ENCODE data around the gene SEMA3E.

DNA sequence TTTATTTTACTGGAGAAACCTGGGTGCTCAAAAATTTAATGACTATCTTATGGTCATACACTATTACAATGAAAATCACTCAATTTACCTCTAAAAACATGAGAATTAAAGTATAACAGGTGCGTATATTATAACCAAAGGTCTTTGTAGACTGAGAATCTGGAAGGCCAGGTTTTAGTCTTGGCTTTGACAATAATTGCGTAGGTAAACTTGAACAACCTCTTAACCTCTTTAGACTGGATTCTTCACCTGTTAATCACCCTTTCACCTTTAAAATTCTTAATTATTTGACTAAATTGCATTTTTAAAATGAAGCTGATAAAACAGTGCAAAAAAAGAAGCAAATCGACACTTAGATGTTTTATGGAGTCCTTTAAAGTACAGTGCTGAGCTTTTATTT, 156.1 kb downstream of the SEMA3E start:
- TF ChIP-seq, protein P1, sequence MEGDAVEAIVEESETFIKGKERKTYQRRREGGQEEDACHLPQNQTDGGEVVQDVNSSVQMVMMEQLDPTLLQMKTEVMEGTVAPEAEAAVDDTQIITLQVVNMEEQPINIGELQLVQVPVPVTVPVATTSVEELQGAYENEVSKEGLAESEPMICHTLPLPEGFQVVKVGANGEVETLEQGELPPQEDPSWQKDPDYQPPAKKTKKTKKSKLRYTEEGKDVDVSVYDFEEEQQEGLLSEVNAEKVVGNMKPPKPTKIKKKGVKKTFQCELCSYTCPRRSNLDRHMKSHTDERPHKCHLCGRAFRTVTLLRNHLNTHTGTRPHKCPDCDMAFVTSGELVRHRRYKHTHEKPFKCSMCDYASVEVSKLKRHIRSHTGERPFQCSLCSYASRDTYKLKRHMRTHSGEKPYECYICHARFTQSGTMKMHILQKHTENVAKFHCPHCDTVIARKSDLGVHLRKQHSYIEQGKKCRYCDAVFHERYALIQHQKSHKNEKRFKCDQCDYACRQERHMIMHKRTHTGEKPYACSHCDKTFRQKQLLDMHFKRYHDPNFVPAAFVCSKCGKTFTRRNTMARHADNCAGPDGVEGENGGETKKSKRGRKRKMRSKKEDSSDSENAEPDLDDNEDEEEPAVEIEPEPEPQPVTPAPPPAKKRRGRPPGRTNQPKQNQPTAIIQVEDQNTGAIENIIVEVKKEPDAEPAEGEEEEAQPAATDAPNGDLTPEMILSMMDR (conservative IDR thresholded peaks at IDR 0.05 in 1 of 2, IDR thresholded peaks at IDR 0.05 in 1 of 2; ENCODE audit: extremely low read depth in 1 of 2, insufficient read depth in 1 of 2, low read depth in 1 of 2, low read length in 2 of 2) = no peak
- TF ChIP-seq EZH2 (IDR thresholded peaks at IDR 0.05; ENCODE audit: borderline replicate concordance, low read length) = no peak
